Caco-2 (cell line): ENCODE results near the gene ASGR2. TPM values are rescaled to one million over a fixed set of nuclear protein-coding genes. Genes with fewer than 3 reads are reported as not detected.

ENCODE experiments used
- BruUV-seq: library from RNA; stranded (reverse); fragments of 400-500 nt; replicated peaks from 2 replicates; lab custom pipeline; 2021; lab: Mats Ljungman, UMichigan
- CTCF ChIA-PET: fragments of 300-600 bp; sonication (Branson Sonifier 250); formaldehyde crosslinking; loops from one replicate; lab custom pipeline; 2022; ENCODE audit warnings: antibody characterized with exemption; lab: Charles Lee
- POLR2A ChIA-PET: fragments of 300-600 bp; sonication (Branson Sonifier 250); formaldehyde crosslinking; loops from one replicate; lab custom pipeline; 2022; ENCODE audit warnings: antibody characterized with exemption; lab: Charles Lee
- DNase-seq, 2 experiments: peaks; one replicate each; pipeline versions ENCODE4 v3.0.0 to v3.0.0-alpha.2; 2020 to 2022
- H3K27me3 ChIP-seq: replicated peaks from 2 replicates; pipeline ENCODE4 v1.6.0; 2011; ENCODE audit warnings: low read length; ENCODE audit not compliant: control insufficient read depth, insufficient read depth
- H3K36me3 ChIP-seq: 2 replicates; pipeline ENCODE4 v1.5.1; 2011; ENCODE audit warnings: low read length; ENCODE audit not compliant: control insufficient read depth, insufficient read depth
- H3K4me1 ChIP-seq: fragments of 250-450 bp; sonication (Bioruptor Pico); 2 replicates; pipeline ENCODE4 v1.5.1; 2020; ENCODE audit warnings: mild to moderate bottlenecking
- H3K4me3 ChIP-seq: 2 replicates; pipeline ENCODE4 v1.5.1; 2011; ENCODE audit warnings: low read depth, mild to moderate bottlenecking, control low read depth, low read length
- H3K9me3 ChIP-seq: fragments of 250-450 bp; sonication (Bioruptor Pico); 2 replicates; pipeline ENCODE4 v1.5.1; 2020; ENCODE audit warnings: mild to moderate bottlenecking, moderate library complexity
- H3K27ac Mint-ChIP-seq: one replicate; pipeline ENCODE4 v1.8.0; 2022; ENCODE audit warnings: mixed read lengths; ENCODE audit not compliant: unreplicated experiment
- H3K27me3 Mint-ChIP-seq: one replicate; pipeline ENCODE4 v1.8.0; 2022; ENCODE audit warnings: mixed read lengths; ENCODE audit not compliant: insufficient read depth, unreplicated experiment
- H3K36me3 Mint-ChIP-seq: one replicate; pipeline ENCODE4 v1.8.0; 2022; ENCODE audit warnings: mild to moderate bottlenecking, mixed read lengths; ENCODE audit not compliant: insufficient read depth, unreplicated experiment
- H3K4me1 Mint-ChIP-seq: one replicate; pipeline ENCODE4 v1.8.0; 2022; ENCODE audit warnings: low read depth, mixed read lengths; ENCODE audit not compliant: unreplicated experiment
- H3K4me3 Mint-ChIP-seq: one replicate; pipeline ENCODE4 v1.8.0; 2022; ENCODE audit warnings: mild to moderate bottlenecking, moderate library complexity, mixed read lengths; ENCODE audit not compliant: unreplicated experiment
- H3K9me3 Mint-ChIP-seq: one replicate; pipeline ENCODE4 v1.8.0; 2022; ENCODE audit warnings: mixed read lengths; ENCODE audit not compliant: unreplicated experiment
- CTCF ChIP-seq, 2 experiments: fragments of 200-600 bp in 1 of 2; IDR thresholded peaks; 1 replicate in 1 of 2; 2 replicates in 1 of 2; pipeline versions ENCODE4 v1.5.1 to v1.8.0; 2011 to 2022; ENCODE audit warnings: antibody characterized with exemption in 1 of 2, control low read depth in 1 of 2, inconsistent platforms in 1 of 2, low read depth in 1 of 2, low read length in 1 of 2, mild to moderate bottlenecking in 1 of 2, moderate library complexity in 1 of 2; ENCODE audit not compliant: insufficient read depth in 1 of 2, severe bottlenecking in 1 of 2, unreplicated experiment in 1 of 2
- intact Hi-C: fragments of 100-400 bp; cut with micrococcal nuclease; formaldehyde crosslinking; loops from one replicate; pipeline ENCODE4 v1.10.0; 2022; ENCODE audit not compliant: unreplicated experiment
- total RNA-seq: library from RNA; stranded (reverse); gene quantifications from 2 replicates; pipeline ENCODE4 v1.2.3, GENCODE V29; 2022

ASGR2 gene
- total RNA-seq, 1 experiment from 2014 or later: 12.8 TPM

GRCh38 chr17:7077911-7078546 is 36.6 kb downstream of the ASGR2 start:
- no peak for TF ChIP-seq CTCF (IDR thresholded peaks at IDR 0.05; ENCODE audit: insufficient read depth in 1 of 2, low read depth in 1 of 2, low read length in 1 of 2, severe bottlenecking in 1 of 2, unreplicated experiment in 1 of 2)
- H3K9me3 ChIP-seq: no peaks in the 10 kb centered on the region

GRCh38 chr17:7074931-7075330 is 39.7 kb downstream of the ASGR2 start:
- intact Hi-C loops: no loop called here
- Histone ChIP-seq H3K4me3 (no peak overlapping the region), H3K4me1 (no peaks in the 10 kb centered on the region), H3K27me3 (no peaks in the 10 kb centered on the region), H3K36me3 (no peaks in the 10 kb centered on the region), H3K9me3 (no peaks in the 10 kb centered on the region)
- no peaks in the 10 kb centered on the region for H3K36me3 Mint-ChIP-seq
- CTCF ChIA-PET: no interaction called here
- H3K4me3 Mint-ChIP-seq: no peak overlapping the region
- no peak for TF ChIP-seq CTCF (IDR thresholded peaks at IDR 0.05; ENCODE audit: insufficient read depth in 1 of 2, low read depth in 1 of 2, low read length in 1 of 2, severe bottlenecking in 1 of 2, unreplicated experiment in 1 of 2)
- no peaks in the 10 kb centered on the region for H3K9me3 Mint-ChIP-seq
- no peak overlapping the region for H3K27ac Mint-ChIP-seq
- no peaks in the 10 kb centered on the region for H3K27me3 Mint-ChIP-seq
- no TSS peak for BruUV-seq
- H3K4me1 Mint-ChIP-seq: no peaks in the 10 kb centered on the region
- POLR2A ChIA-PET: no interaction called here
- DNase-seq: no peak

More at GRCh38 chr17:7077911-7078546, 36.6 kb downstream of the ASGR2 start:
- Mint-ChIP-seq H3K27me3 (no peaks in the 10 kb centered on the region), H3K36me3 (no peaks in the 10 kb centered on the region), H3K27ac (no peak overlapping the region), H3K4me1 (no peaks in the 10 kb centered on the region), H3K4me3 (no peak overlapping the region), H3K9me3 (no peaks in the 10 kb centered on the region)
- BruUV-seq: no TSS peak
- H3K4me1 ChIP-seq: no peaks in the 10 kb centered on the region
- no peaks in the 10 kb centered on the region for H3K27me3 ChIP-seq
- CTCF ChIA-PET: no interaction called here
- intact Hi-C loops: no loop called here
- no peaks in the 10 kb centered on the region for H3K36me3 ChIP-seq
- DNase-seq: no peak
- POLR2A ChIA-PET: no interaction called here
- H3K4me3 ChIP-seq: no peak overlapping the region

- BruUV-seq: no TSS peak
- Histone ChIP-seq H3K4me3 (no peak overlapping the region), H3K9me3 (no peaks in the 10 kb centered on the region), H3K27me3 (no peaks in the 10 kb centered on the region), H3K36me3 (no peaks in the 10 kb centered on the region), H3K4me1 (no peaks in the 10 kb centered on the region)
- POLR2A ChIA-PET: no interaction called here
- Mint-ChIP-seq H3K27ac (no peak overlapping the region), H3K4me3 (no peak overlapping the region), H3K4me1 (no peaks in the 10 kb centered on the region), H3K9me3 (peaks cover 15% of the 10 kb centered on the region), H3K36me3 (no peaks in the 10 kb centered on the region), H3K27me3 (no peaks in the 10 kb centered on the region)
- CTCF ChIA-PET: no interaction called here
- TF ChIP-seq CTCF (IDR thresholded peaks at IDR 0.05; ENCODE audit: insufficient read depth in 1 of 2, low read depth in 1 of 2, low read length in 1 of 2, severe bottlenecking in 1 of 2, unreplicated experiment in 1 of 2): no peak
- no peak for DNase-seq
- intact Hi-C loops: no loop called here
Measured at GRCh38 chr17:7072406-7072805, 42.2 kb downstream of the ASGR2 start.
